Effector memory CD4-positive, alpha-beta T cell (primary cell): ENCODE measurements around the gene MFSD8.

Source experiments
- DNase-seq, 3 donors: peaks; one replicate each; pipeline ENCODE4 v3.0.0-alpha.2; 2020
- H3K27ac ChIP-seq: 2 replicates; pipeline ENCODE4 v1.7.0; 2013; ENCODE audit warnings: mild to moderate bottlenecking, low read length, moderate library complexity; ENCODE audit not compliant: insufficient read depth, poor library complexity, severe bottlenecking
- H3K27me3 ChIP-seq: replicated peaks from 2 replicates; pipeline ENCODE4 v1.7.0; 2013; ENCODE audit warnings: mild to moderate bottlenecking, low read length; ENCODE audit not compliant: insufficient read depth, control insufficient read depth, poor library complexity, severe bottlenecking
- H3K36me3 ChIP-seq: 2 replicates; pipeline ENCODE4 v1.7.0; 2013; ENCODE audit warnings: mild to moderate bottlenecking, low read length, moderate library complexity; ENCODE audit not compliant: control insufficient read depth, insufficient read depth
- H3K4me1 ChIP-seq: 2 replicates; pipeline ENCODE4 v1.7.0; 2013; ENCODE audit warnings: low read length, mild to moderate bottlenecking; ENCODE audit not compliant: control insufficient read depth, insufficient read depth, poor library complexity, severe bottlenecking
- H3K4me3 ChIP-seq: 2 replicates; pipeline ENCODE4 v1.7.0; 2013; ENCODE audit warnings: low read length, low read depth, mild to moderate bottlenecking; ENCODE audit not compliant: insufficient read depth, poor library complexity, severe bottlenecking
- H3K9me3 ChIP-seq: 2 replicates; pipeline ENCODE4 v1.7.0; 2013; ENCODE audit warnings: mild to moderate bottlenecking, low read length, moderate library complexity; ENCODE audit not compliant: control insufficient read depth

Gene MFSD8

GRCh38 chr4:127868196-127868595 is 96.8 kb downstream of the MFSD8 start:
- Histone ChIP-seq H3K4me3 (no peak overlapping the region), H3K36me3 (no peaks in the 10 kb centered on the region), H3K9me3 (no peaks in the 10 kb centered on the region), H3K4me1 (no peaks in the 10 kb centered on the region), H3K27ac (no peak overlapping the region), H3K27me3 (no peaks in the 10 kb centered on the region)
- DNase-seq: no peak
